HCT116 (cell line): Measurements from ENCODE around the gene SYDE1. TPM values are rescaled to one million over a fixed set of nuclear protein-coding genes. Genes with fewer than 3 reads are reported as not detected.

Experiments
- ATAC-seq: fragments of 200-7000 bp; cut with Tn5 transposase; 2 replicates; pipeline ENCODE4 v1.9.1; 2020; ENCODE audit warnings: mild to moderate bottlenecking, moderate library complexity
- BruUV-seq: library from RNA; stranded (reverse); fragments of 400-500 nt; replicated peaks from 2 replicates; lab custom pipeline; 2021; lab: Mats Ljungman, UMichigan
- CTCF ChIA-PET: fragments of 300-600 bp; sonication (Branson Sonifier 250); formaldehyde crosslinking; loops from one replicate; lab custom pipeline; 2021; ENCODE audit warnings: antibody characterized with exemption; lab: Charles Lee
- POLR2A ChIA-PET: fragments of 300-600, 350-600 bp; sonication (Branson Sonifier 250); formaldehyde crosslinking; loops from one replicate; lab custom pipeline; 2021; ENCODE audit warnings: antibody characterized with exemption; lab: Charles Lee
- RAD21 ChIA-PET, 2 experiments: fragments of 300-600 bp; sonication (Branson Sonifier 250); formaldehyde crosslinking; loops; one replicate each; lab custom pipeline; 2023; ENCODE audit warnings: low total read pairs in 2 of 2; ENCODE audit not compliant: uncharacterized antibody in 2 of 2, unreplicated experiment in 2 of 2, low non-redundant PET in 1 of 2; lab: Charles Lee
- DNase-seq: peaks from one replicate; pipeline ENCODE4 v3.0.0-alpha.2; 2010; ENCODE audit warnings: low read depth, low spot score
- H2AFZ ChIP-seq: fragments of 200-600 bp; shearing (Covaris generic), sonication (generic); 2 replicates; pipeline ENCODE4 v1.6.1; 2017; ENCODE audit warnings: low read depth, mixed run types, mixed read lengths, antibody characterized with exemption, low read length; ENCODE audit not compliant: poor library complexity, severe bottlenecking
- H3K27ac ChIP-seq: 2 replicates; pipeline ENCODE4 v1.5.1; 2012; ENCODE audit warnings: low read depth, low read length
- H3K27me3 ChIP-seq: fragments of 200-600 bp; sonication (generic); 2 replicates; pipeline ENCODE4 v1.6.1; 2016; ENCODE audit warnings: mixed run types, low read length, mixed read lengths; ENCODE audit not compliant: insufficient read depth
- H3K36me3 ChIP-seq, 2 experiments: fragments of 200-500 bp in 1 of 2; fragments of 200-600 bp in 1 of 2; sonication (Bioruptor generic) in 1 of 2; sonication (generic) in 1 of 2; 2 replicates each; pipeline versions ENCODE4 v1.5.1 to v1.6.1; 2014 to 2016; ENCODE audit warnings: low read length in 2 of 2, inconsistent platforms in 1 of 2, mixed read lengths in 1 of 2, mixed run types in 1 of 2; ENCODE audit not compliant: insufficient read depth in 2 of 2, control insufficient read depth in 1 of 2
- H3K4me1 ChIP-seq, 2 experiments: fragments of 200-600 bp in 1 of 2; sonication (generic) in 1 of 2; 2 replicates each; pipeline versions ENCODE4 v1.5.1 to v1.6.1; 2012 to 2017; ENCODE audit warnings: low read length in 2 of 2, inconsistent platforms in 1 of 2, mild to moderate bottlenecking in 1 of 2, mixed read lengths in 1 of 2, mixed run types in 1 of 2, moderate library complexity in 1 of 2; ENCODE audit not compliant: insufficient read depth in 2 of 2, control insufficient read depth in 1 of 2
- H3K4me2 ChIP-seq: fragments of 200-600 bp; sonication (generic); 2 replicates; pipeline ENCODE4 v1.6.1; 2017; ENCODE audit warnings: mixed run types, low read length, mixed read lengths
- H3K4me3 ChIP-seq, 2 experiments: fragments of 200-600 bp in 1 of 2; sonication (generic) in 1 of 2; replicated peaks in 1 of 2; 2 replicates each; pipeline ENCODE4 v1.5.1; 2011 to 2016; ENCODE audit warnings: low read length in 2 of 2, control low read depth in 1 of 2, low read depth in 1 of 2, mild to moderate bottlenecking in 1 of 2, mixed read lengths in 1 of 2, mixed run types in 1 of 2
- H3K79me2 ChIP-seq: fragments of 200-600 bp; sonication (generic); 2 replicates; pipeline ENCODE4 v1.6.1; 2017; ENCODE audit warnings: mild to moderate bottlenecking, mixed run types, low read length, moderate library complexity, mixed read lengths; ENCODE audit not compliant: insufficient read depth
- H3K9ac ChIP-seq: fragments of 200-600 bp; sonication (generic); 2 replicates; pipeline ENCODE4 v1.6.1; 2016; ENCODE audit warnings: low read length, mixed read lengths
- H3K9me2 ChIP-seq: fragments of 200-600 bp; sonication (generic), shearing (Covaris generic); 2 replicates; pipeline ENCODE4 v1.6.1; 2017; ENCODE audit warnings: mixed run types, mild to moderate bottlenecking, moderate library complexity; ENCODE audit not compliant: insufficient read depth
- H3K9me3 ChIP-seq, 2 experiments: fragments of 200-500 bp in 1 of 2; fragments of 200-600 bp in 1 of 2; sonication (Bioruptor generic) in 1 of 2; sonication (generic) in 1 of 2; 2 replicates each; pipeline ENCODE4 v1.6.1; 2014 to 2017; ENCODE audit warnings: low read length in 2 of 2, mixed read lengths in 2 of 2, inconsistent platforms in 1 of 2, low read depth in 1 of 2, mild to moderate bottlenecking in 1 of 2, mixed run types in 1 of 2, moderate library complexity in 1 of 2; ENCODE audit not compliant: control insufficient read depth in 1 of 2, insufficient read depth in 1 of 2
- H4K20me1 ChIP-seq: fragments of 200-600 bp; sonication (generic), shearing (Covaris generic); 2 replicates; pipeline ENCODE4 v1.6.1; 2017; ENCODE audit warnings: mixed run types, mild to moderate bottlenecking, moderate library complexity; ENCODE audit not compliant: insufficient read depth
- CBX3 ChIP-seq: IDR thresholded peaks from 2 replicates; pipeline ENCODE4 v1.6.1; 2012; ENCODE audit warnings: low read depth
- EGR1 ChIP-seq: IDR thresholded peaks from 2 replicates; pipeline ENCODE4 v1.6.1; 2012; ENCODE audit warnings: low read depth
- EZH2phosphoT487 ChIP-seq: fragments of 200-600 bp; IDR thresholded peaks from 2 replicates; pipeline ENCODE4 v1.6.1; 2018; ENCODE audit warnings: antibody characterized with exemption, borderline replicate concordance
- FOSL1 ChIP-seq: IDR thresholded peaks from 2 replicates; pipeline ENCODE4 v1.6.1; 2012; ENCODE audit warnings: low read depth
- POLR2AphosphoS5 ChIP-seq: IDR thresholded peaks from 2 replicates; pipeline ENCODE4 v1.6.1; 2011; ENCODE audit warnings: mild to moderate bottlenecking, low read depth, low read length, moderate library complexity
- RAD21 ChIP-seq: IDR thresholded peaks from 2 replicates; pipeline ENCODE4 v1.6.1; 2012; ENCODE audit warnings: low read depth, mild to moderate bottlenecking
- SIN3A ChIP-seq: IDR thresholded peaks from 2 replicates; pipeline ENCODE4 v1.6.1; 2012; ENCODE audit warnings: low read depth
- SP1 ChIP-seq: IDR thresholded peaks from 2 replicates; pipeline ENCODE4 v1.6.1; 2012; ENCODE audit warnings: low read depth
- YY1 ChIP-seq: IDR thresholded peaks from 2 replicates; pipeline ENCODE4 v1.6.1; 2011; ENCODE audit warnings: low read length, low read depth, moderate library complexity, mild to moderate bottlenecking; ENCODE audit not compliant: insufficient replicate concordance; ENCODE audit errors: extremely low read depth
- intact Hi-C: fragments of 100-400 bp; cut with micrococcal nuclease; formaldehyde crosslinking; loops from 2 replicates; pipeline ENCODE4 v1.10.0; 2022
- total RNA-seq: library from RNA; stranded (reverse); gene quantifications from one replicate; pipeline ENCODE4 v1.2.1, GENCODE V29; 2021; ENCODE audit not compliant: unreplicated experiment
- TF ChIP-seq, protein P1 (sequence below): IDR thresholded peaks from 2 replicates; pipeline ENCODE4 v1.6.1; 2011; ENCODE audit warnings: mild to moderate bottlenecking, low read length, moderate library complexity; ENCODE audit not compliant: insufficient replicate concordance; ENCODE audit errors: extremely low read depth
- TF ChIP-seq, protein P2 (sequence below): IDR thresholded peaks from 2 replicates; pipeline ENCODE4 v1.6.1; 2012
- TF ChIP-seq, protein P3 (sequence below): IDR thresholded peaks from 2 replicates; pipeline ENCODE4 v1.6.1; 2012; ENCODE audit warnings: low read depth

The SYDE1 gene
- total RNA-seq, 1 experiment from 2014 or later, result 4.9 TPM

DNA sequence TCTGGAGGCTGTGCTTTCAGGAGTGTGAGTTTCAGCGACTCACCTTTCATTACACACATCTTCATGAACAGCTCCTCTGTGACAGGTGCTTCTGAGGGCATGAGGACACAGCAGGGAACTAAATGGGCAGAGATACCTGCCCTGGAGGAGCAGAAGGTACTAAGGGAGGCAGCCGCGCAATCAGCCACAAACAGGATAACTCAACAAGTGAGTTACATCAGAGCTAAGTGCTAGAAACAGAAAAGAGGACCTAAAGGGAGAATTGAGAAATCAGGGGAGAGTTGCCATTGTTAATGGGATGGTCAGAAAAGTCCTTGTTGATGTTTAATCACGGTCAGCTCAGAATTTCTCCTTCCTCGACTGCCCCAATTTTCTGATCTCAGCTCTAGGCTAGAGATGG is 42.5 kb downstream of the SYDE1 start:
- Histone ChIP-seq H3K79me2 (no peaks in the 10 kb centered on the region), H3K9me3 (no peaks in the 10 kb centered on the region; a peak in 1 of 4 replicates), H3K9me2 (no peaks in the 10 kb centered on the region), H3K4me3 (no peak overlapping the region), H3K27me3 (no peaks in the 10 kb centered on the region), H3K4me2 (no peak overlapping the region), H3K4me1 (no peaks in the 10 kb centered on the region), H2AFZ (no peak overlapping the region), H3K9ac (no peak overlapping the region), H4K20me1 (no peaks in the 10 kb centered on the region), H3K27ac (no peak overlapping the region), H3K36me3 (no peaks in the 10 kb centered on the region)
- ChIA-PET RAD21 (no interaction called here), CTCF (interaction anchor here (1.3 to 1.8 kb wide), 2 partner anchors 57 to 363 kb away, joined by 3 to 8 read pairs; no protein-coding TSS in a partner anchor), POLR2A (interaction anchor here (1.3 to 1.5 kb wide), 2 partner anchors 24 to 57 kb away, joined by 4 to 5 read pairs; a partner anchor contains a TSS)
- no peak for DNase-seq
- no TSS peak for BruUV-seq
- ATAC-seq, result no peak
- no peak for TF ChIP-seq YY1
- TF ChIP-seq EZH2phosphoT487, result no peak
- TF ChIP-seq, protein P1, sequence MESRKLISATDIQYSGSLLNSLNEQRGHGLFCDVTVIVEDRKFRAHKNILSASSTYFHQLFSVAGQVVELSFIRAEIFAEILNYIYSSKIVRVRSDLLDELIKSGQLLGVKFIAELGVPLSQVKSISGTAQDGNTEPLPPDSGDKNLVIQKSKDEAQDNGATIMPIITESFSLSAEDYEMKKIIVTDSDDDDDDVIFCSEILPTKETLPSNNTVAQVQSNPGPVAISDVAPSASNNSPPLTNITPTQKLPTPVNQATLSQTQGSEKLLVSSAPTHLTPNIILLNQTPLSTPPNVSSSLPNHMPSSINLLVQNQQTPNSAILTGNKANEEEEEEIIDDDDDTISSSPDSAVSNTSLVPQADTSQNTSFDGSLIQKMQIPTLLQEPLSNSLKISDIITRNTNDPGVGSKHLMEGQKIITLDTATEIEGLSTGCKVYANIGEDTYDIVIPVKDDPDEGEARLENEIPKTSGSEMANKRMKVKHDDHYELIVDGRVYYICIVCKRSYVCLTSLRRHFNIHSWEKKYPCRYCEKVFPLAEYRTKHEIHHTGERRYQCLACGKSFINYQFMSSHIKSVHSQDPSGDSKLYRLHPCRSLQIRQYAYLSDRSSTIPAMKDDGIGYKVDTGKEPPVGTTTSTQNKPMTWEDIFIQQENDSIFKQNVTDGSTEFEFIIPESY, result no peak
- TF ChIP-seq, protein P2, sequence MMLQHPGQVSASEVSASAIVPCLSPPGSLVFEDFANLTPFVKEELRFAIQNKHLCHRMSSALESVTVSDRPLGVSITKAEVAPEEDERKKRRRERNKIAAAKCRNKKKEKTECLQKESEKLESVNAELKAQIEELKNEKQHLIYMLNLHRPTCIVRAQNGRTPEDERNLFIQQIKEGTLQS, result no peak
- TF ChIP-seq CBX3, result no peak
- TF ChIP-seq RAD21, result no peak
- no peak for TF ChIP-seq FOSL1
- TF ChIP-seq SP1, result no peak
- no peak for TF ChIP-seq EGR1
- TF ChIP-seq, protein P3, sequence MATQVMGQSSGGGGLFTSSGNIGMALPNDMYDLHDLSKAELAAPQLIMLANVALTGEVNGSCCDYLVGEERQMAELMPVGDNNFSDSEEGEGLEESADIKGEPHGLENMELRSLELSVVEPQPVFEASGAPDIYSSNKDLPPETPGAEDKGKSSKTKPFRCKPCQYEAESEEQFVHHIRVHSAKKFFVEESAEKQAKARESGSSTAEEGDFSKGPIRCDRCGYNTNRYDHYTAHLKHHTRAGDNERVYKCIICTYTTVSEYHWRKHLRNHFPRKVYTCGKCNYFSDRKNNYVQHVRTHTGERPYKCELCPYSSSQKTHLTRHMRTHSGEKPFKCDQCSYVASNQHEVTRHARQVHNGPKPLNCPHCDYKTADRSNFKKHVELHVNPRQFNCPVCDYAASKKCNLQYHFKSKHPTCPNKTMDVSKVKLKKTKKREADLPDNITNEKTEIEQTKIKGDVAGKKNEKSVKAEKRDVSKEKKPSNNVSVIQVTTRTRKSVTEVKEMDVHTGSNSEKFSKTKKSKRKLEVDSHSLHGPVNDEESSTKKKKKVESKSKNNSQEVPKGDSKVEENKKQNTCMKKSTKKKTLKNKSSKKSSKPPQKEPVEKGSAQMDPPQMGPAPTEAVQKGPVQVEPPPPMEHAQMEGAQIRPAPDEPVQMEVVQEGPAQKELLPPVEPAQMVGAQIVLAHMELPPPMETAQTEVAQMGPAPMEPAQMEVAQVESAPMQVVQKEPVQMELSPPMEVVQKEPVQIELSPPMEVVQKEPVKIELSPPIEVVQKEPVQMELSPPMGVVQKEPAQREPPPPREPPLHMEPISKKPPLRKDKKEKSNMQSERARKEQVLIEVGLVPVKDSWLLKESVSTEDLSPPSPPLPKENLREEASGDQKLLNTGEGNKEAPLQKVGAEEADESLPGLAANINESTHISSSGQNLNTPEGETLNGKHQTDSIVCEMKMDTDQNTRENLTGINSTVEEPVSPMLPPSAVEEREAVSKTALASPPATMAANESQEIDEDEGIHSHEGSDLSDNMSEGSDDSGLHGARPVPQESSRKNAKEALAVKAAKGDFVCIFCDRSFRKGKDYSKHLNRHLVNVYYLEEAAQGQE, result no peak
- no peak for TF ChIP-seq SIN3A
- TF ChIP-seq POLR2AphosphoS5, result no peak
- intact Hi-C loops, result loop anchor here (1.0 to 5.0 kb wide), 5 partner anchors 49 to 408 kb away; no protein-coding TSS in a partner anchor
